K562 (cell line): ENCODE results near the gene MCCD1. TPM values are rescaled to one million over a fixed set of nuclear protein-coding genes. Genes with fewer than 3 reads are reported as not detected.
A peak's percentile ranks its signal among the peaks of the same experiment; 100 is the strongest.

ENCODE experiments used
- ATAC-seq: fragments of 200-7000 bp; cut with Tn5 transposase; 3 replicates; pipeline ENCODE4 v1.9.1; 2020; ENCODE audit warnings: moderate library complexity
- BruUV-seq: library from RNA; stranded (reverse); fragments of 400-500 nt; replicated peaks from 2 replicates; lab custom pipeline; 2021; lab: Mats Ljungman, UMichigan
- CTCF ChIA-PET: fragments of 300-600 bp; formaldehyde crosslinking; extraction: SDS; loops from one replicate; lab custom pipeline; 2021; ENCODE audit warnings: low intra/inter-chr PET ratio; lab: Yijun Ruan, JAX
- POLR2A ChIA-PET: fragments of 300-600, 350-650 bp; sonication (Branson Sonifier 250); formaldehyde crosslinking; extraction: SDS; loops from one replicate; lab custom pipeline; 2021; ENCODE audit warnings: antibody characterized with exemption, inconsistent platforms; lab: Yijun Ruan, JAX
- DNase-seq, 4 experiments: peaks; one replicate each; pipeline versions ENCODE4 v3.0.0 to v3.0.0-alpha.2; 2011 to 2018; ENCODE audit warnings: low spot score in 3 of 4, mixed read lengths in 3 of 4; ENCODE audit errors: extremely low read depth in 1 of 4
- FAIRE-seq: peaks from 2 replicates; lab custom pipeline; 2011; peaks lifted over from hg19 to GRCh38; lab: Jason Lieb, UNC
- H2AFZ ChIP-seq: 2 replicates; pipeline ENCODE4 v1.6.0; 2011; ENCODE audit warnings: low read depth, low read length, control low read depth, inconsistent platforms
- H3K27ac ChIP-seq: fragments of 200-600 bp; 3 replicates; pipeline ENCODE4 v1.8.0; 2011; ENCODE audit warnings: low read depth, mild to moderate bottlenecking, control low read depth, inconsistent platforms, low read length, moderate library complexity, mixed read lengths; ENCODE audit errors: extremely low read depth
- H3K27me3 ChIP-seq, 2 experiments: fragments of 300-600 bp in 1 of 2; 2 replicates in 1 of 2; 3 replicates in 1 of 2; pipeline versions ENCODE4 v1.6.0 to v1.8.0; 2011; ENCODE audit warnings: inconsistent platforms in 2 of 2, low read length in 2 of 2, mild to moderate bottlenecking in 1 of 2, mixed read lengths in 1 of 2, moderate library complexity in 1 of 2; ENCODE audit not compliant: control insufficient read depth in 2 of 2, insufficient read depth in 2 of 2
- H3K36me3 ChIP-seq: fragments of 300-600 bp; 3 replicates; pipeline ENCODE4 v1.8.0; 2011; ENCODE audit warnings: mild to moderate bottlenecking, low read length, inconsistent platforms; ENCODE audit not compliant: control insufficient read depth, insufficient read depth
- H3K4me1 ChIP-seq, 2 experiments: fragments of 200-600 bp in 1 of 2; replicated peaks in 1 of 2; 2 replicates in 1 of 2; 3 replicates in 1 of 2; pipeline versions ENCODE4 v1.5.1 to v1.8.0; 2011; ENCODE audit warnings: inconsistent platforms in 2 of 2, low read length in 2 of 2, mild to moderate bottlenecking in 1 of 2, mixed read lengths in 1 of 2, moderate library complexity in 1 of 2; ENCODE audit not compliant: control insufficient read depth in 2 of 2, insufficient read depth in 2 of 2
- H3K4me2 ChIP-seq: 2 replicates; pipeline ENCODE4 v1.6.1; 2011; ENCODE audit warnings: low read length, control low read depth, inconsistent platforms, mixed read lengths; ENCODE audit not compliant: insufficient read depth
- H3K4me3 ChIP-seq: fragments of 200-600 bp; sonication (generic), shearing (Covaris generic); 2 replicates; pipeline ENCODE4 v1.5.1; 2016; ENCODE audit warnings: control low read depth, inconsistent platforms
- H3K79me2 ChIP-seq: fragments of 200-600 bp; 3 replicates; pipeline ENCODE4 v1.8.0; 2011; ENCODE audit warnings: low read length, inconsistent platforms; ENCODE audit not compliant: control insufficient read depth, insufficient read depth
- H3K9ac ChIP-seq, 2 experiments: 2 replicates each; pipeline versions ENCODE4 v1.6.0 to v1.6.1; 2011; ENCODE audit warnings: low read depth in 2 of 2, low read length in 2 of 2, control low read depth in 1 of 2, inconsistent platforms in 1 of 2, mild to moderate bottlenecking in 1 of 2, mixed read lengths in 1 of 2; ENCODE audit not compliant: insufficient read depth in 1 of 2
- H3K9me1 ChIP-seq: one replicate; pipeline ENCODE4 v1.6.0; 2011; ENCODE audit warnings: inconsistent platforms, mild to moderate bottlenecking, low read length, moderate library complexity; ENCODE audit not compliant: control insufficient read depth, insufficient read depth
- H3K9me3 ChIP-seq: replicated peaks from 2 replicates; pipeline ENCODE4 v1.5.1; 2011; ENCODE audit warnings: low read depth, low read length, inconsistent platforms; ENCODE audit not compliant: control insufficient read depth, insufficient read depth
- H4K20me1 ChIP-seq: replicated peaks from 2 replicates; pipeline ENCODE4 v1.6.1; 2011; ENCODE audit warnings: low read length, inconsistent platforms, mixed read lengths; ENCODE audit not compliant: control insufficient read depth, insufficient read depth
- ADNP ChIP-seq: fragments of 200-800 bp; sonication (Bioruptor generic); IDR thresholded peaks from 2 replicates; pipeline ENCODE4 v1.6.1; 2016; ENCODE audit warnings: missing genetic modification characterization, missing compliant biosample characterization
- BRD4 ChIP-seq: fragments of 200-600 bp; sonication (generic); IDR thresholded peaks from 2 replicates; pipeline ENCODE4 v1.6.1; 2017; ENCODE audit warnings: inconsistent platforms
- DDX20 ChIP-seq: fragments of 450-650 bp; IDR thresholded peaks from 2 replicates; pipeline ENCODE4 v1.6.1; 2016; ENCODE audit warnings: missing genetic modification characterization, low read depth, mild to moderate bottlenecking, missing compliant biosample characterization, moderate library complexity
- FOSL1 ChIP-seq: fragments of 200-800 bp; sonication (Bioruptor generic); conservative IDR thresholded peaks from 2 replicates; pipeline ENCODE4 v1.6.1; 2016; ENCODE audit warnings: missing genetic modification characterization, missing compliant biosample characterization
- GABPA ChIP-seq: fragments of 200-800 bp; sonication (Bioruptor generic); conservative IDR thresholded peaks from 2 replicates; pipeline ENCODE4 v1.6.1; 2016; ENCODE audit warnings: low read depth, missing genetic modification characterization, missing compliant biosample characterization
- ILF3 ChIP-seq: fragments of 450-650 bp; IDR thresholded peaks from 2 replicates; pipeline ENCODE4 v1.6.1; 2018; ENCODE audit warnings: antibody characterized with exemption, mild to moderate bottlenecking, moderate library complexity, borderline replicate concordance
- KLF13 ChIP-seq: fragments of 450-650 bp; IDR thresholded peaks from 2 replicates; pipeline ENCODE4 v1.6.1; 2016; ENCODE audit warnings: missing genetic modification characterization, low read depth, mild to moderate bottlenecking, missing compliant biosample characterization, moderate library complexity, borderline replicate concordance
- MAZ ChIP-seq, 2 experiments: fragments of 450-650 bp in 1 of 2; sonication (generic) in 1 of 2; formaldehyde crosslinking; IDR thresholded peaks in 1 of 2; conservative IDR thresholded peaks in 1 of 2; 2 replicates each; pipeline versions ENCODE4 v1.4.0 to v1.5.0; 2020; ENCODE audit warnings: mild to moderate bottlenecking in 1 of 2, missing genetic modification reagents in 1 of 2
- NONO ChIP-seq, 2 experiments: fragments of 200-400 bp in 1 of 2; fragments of 450-650 bp in 1 of 2; formaldehyde crosslinking in 1 of 2; IDR thresholded peaks; 2 replicates each; pipeline ENCODE4 v1.6.1; 2017; ENCODE audit warnings: low read depth in 2 of 2, mild to moderate bottlenecking in 2 of 2, moderate library complexity in 2 of 2, low read length in 1 of 2
- NRF1 ChIP-seq, 2 experiments: fragments of 450-650 bp; IDR thresholded peaks in 1 of 2; conservative IDR thresholded peaks in 1 of 2; 2 replicates each; pipeline ENCODE4 v1.6.1; 2014; ENCODE audit warnings: mild to moderate bottlenecking in 2 of 2
- PHF21A ChIP-seq: fragments of 450-650 bp; IDR thresholded peaks from 2 replicates; pipeline ENCODE4 v1.6.1; 2017; ENCODE audit warnings: low read depth, borderline replicate concordance
- PHTF2 ChIP-seq: fragments of 250-450 bp; sonication (Bioruptor Pico); IDR thresholded peaks from 2 replicates; pipeline ENCODE4 v1.5.0; 2021; ENCODE audit warnings: mild to moderate bottlenecking
- POLR2G ChIP-seq: fragments of 200-400 bp; formaldehyde crosslinking; IDR thresholded peaks from 2 replicates; pipeline ENCODE4 v1.6.1; 2017; ENCODE audit warnings: low read depth, mild to moderate bottlenecking, antibody characterized with exemption, low read length, moderate library complexity
- SP1 ChIP-seq: sonication (generic); formaldehyde crosslinking; IDR thresholded peaks from 2 replicates; pipeline ENCODE4 v1.8.1; 2022; ENCODE audit warnings: mild to moderate bottlenecking, missing genetic modification reagents
- SUPT5H ChIP-seq: fragments of 450-650 bp; IDR thresholded peaks from 2 replicates; pipeline ENCODE4 v1.6.1; 2016
- YY1 ChIP-seq, 3 experiments: IDR thresholded peaks; 2 replicates each; pipeline ENCODE4 v1.6.1; 2011; ENCODE audit warnings: low read length in 2 of 3, mild to moderate bottlenecking in 2 of 3, moderate library complexity in 2 of 3, borderline replicate concordance in 1 of 3, control low read depth in 1 of 3, low read depth in 1 of 3; ENCODE audit not compliant: insufficient read depth in 3 of 3, insufficient replicate concordance in 2 of 3, control insufficient read depth in 1 of 3, insufficient read length in 1 of 3; ENCODE audit errors: extremely low read depth in 1 of 3
- ZKSCAN8 ChIP-seq: fragments of 200-800 bp; sonication (Bioruptor generic); IDR thresholded peaks from 2 replicates; pipeline ENCODE4 v1.6.1; 2016; ENCODE audit warnings: missing genetic modification characterization, missing compliant biosample characterization
- ZNF134 ChIP-seq: fragments of 250-450 bp; sonication (Bioruptor Pico); conservative IDR thresholded peaks from 2 replicates; pipeline ENCODE4 v1.4.0; 2020
- ZNF695 ChIP-seq: fragments of 450-650 bp; formaldehyde crosslinking; IDR thresholded peaks from 2 replicates; pipeline ENCODE4 v1.4.0; 2020; ENCODE audit warnings: mild to moderate bottlenecking, moderate library complexity
- whole genome bisulfite sequencing: fragments of 100-300 bp; shearing (Covaris generic); methylation state at CpG from one replicate; pipeline ENCODE4 v1.1.6; 2016; ENCODE audit warnings: low coverage, mixed read lengths; ENCODE audit not compliant: insufficient coverage; ENCODE audit errors: missing lambda C conversion rate; 5-methylcytosine and 5-hydroxymethylcytosine counted together
- in situ Hi-C: fragments of 300-500 bp; cut with MboI; formaldehyde crosslinking; loops from 4 replicates; pipeline ENCODE4 v1.15.0; 2018; ENCODE audit warnings: inconsistent platforms, mixed read lengths
- intact Hi-C: fragments of 100-400 bp; cut with micrococcal nuclease; formaldehyde crosslinking; loops from 2 replicates; pipeline ENCODE4 v1.14.2; 2022
- polyA plus RNA-seq, 8 experiments: library from polyadenylated mRNA; depleted of rRNA in 4 of 8; stranded (reverse) in 5 of 8; unstranded in 3 of 8; fragments of >200 nt; fragmentation: Nextera tagmentation in 2 of 8; fragmentation: Illumina TruSeq in 1 of 8; extraction: Ambion mirVana in 2 of 8; extraction: Trizol in 1 of 8; gene quantifications; 2 replicates each; pipeline versions ENCODE4 v1.2.1 to v1.2.3, GENCODE V29; 2011 to 2014; ENCODE audit warnings: inconsistent platforms in 1 of 8, missing spikeins in 1 of 8
- total RNA-seq, 7 experiments: library from RNA; depleted of rRNA in 6 of 7; stranded (reverse); fragments of >200 nt in 6 of 7; fragmentation: Illumina TruSeq in 2 of 7; extraction: Trizol in 2 of 7; gene quantifications; 2 replicates each; pipeline versions ENCODE4 v1.2.1 to v1.2.3, GENCODE V29; 2011 to 2021; ENCODE audit warnings: low replicate concordance in 1 of 7
- TF ChIP-seq, protein P1 (sequence below): fragments of 250-450 bp; sonication (Bioruptor Pico); IDR thresholded peaks from 2 replicates; pipeline ENCODE4 v1.5.0; 2020; ENCODE audit warnings: mild to moderate bottlenecking

The MCCD1 gene
- total and polyA plus RNA-seq, 9 of the 15 experiments (the other 6 are each of a cell fraction or from before 2014, with no cell fraction given), result not detected

DNA sequence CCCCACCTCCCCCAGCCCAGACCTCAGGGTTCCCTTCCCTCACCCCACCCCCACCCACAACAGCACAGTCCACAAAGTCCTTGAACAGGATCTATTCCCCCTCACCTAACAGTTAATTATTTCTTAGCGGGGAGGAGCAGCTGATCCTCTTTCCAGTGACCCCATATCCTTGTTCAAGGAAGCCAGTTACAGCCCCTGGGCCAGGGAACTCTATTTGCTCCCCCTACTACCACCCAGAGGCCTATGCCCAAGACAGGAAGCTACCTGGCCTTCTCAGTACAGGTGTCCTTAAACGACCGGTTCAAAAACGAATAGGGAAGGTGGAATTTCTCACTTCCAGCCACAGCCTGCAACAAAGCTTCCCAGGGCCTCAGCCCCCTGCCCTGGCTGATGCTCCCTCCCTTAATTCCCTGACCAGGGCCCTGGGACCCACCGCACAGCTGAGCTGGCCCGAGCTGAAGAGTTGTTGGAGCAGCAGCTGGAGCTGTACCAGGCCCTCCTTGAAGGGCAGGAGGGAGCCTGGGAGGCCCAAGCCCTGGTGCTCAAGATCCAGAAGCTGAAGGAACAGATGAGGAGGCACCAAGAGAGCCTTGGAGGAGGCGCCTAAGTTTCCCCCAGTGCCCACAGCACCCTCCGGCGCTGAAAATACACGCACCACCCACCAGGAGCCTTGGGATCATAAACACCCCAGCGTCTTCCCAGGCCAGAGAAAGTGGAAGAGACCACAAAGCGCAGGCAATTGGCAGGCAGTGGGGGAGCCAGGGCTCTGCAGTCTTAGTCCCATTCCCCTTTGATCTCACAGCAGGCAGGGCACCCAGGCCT lies 778 bp downstream of the MCCD1 start (continued):
- TF ChIP-seq ADNP (no peak), DDX20 (tag) (no peak), ZNF695 (no peak), PHF21A (no peak), ILF3 (peak; percentile 67; the same call in 1 of the 2 replicates)
- TF ChIP-seq, protein P1, sequence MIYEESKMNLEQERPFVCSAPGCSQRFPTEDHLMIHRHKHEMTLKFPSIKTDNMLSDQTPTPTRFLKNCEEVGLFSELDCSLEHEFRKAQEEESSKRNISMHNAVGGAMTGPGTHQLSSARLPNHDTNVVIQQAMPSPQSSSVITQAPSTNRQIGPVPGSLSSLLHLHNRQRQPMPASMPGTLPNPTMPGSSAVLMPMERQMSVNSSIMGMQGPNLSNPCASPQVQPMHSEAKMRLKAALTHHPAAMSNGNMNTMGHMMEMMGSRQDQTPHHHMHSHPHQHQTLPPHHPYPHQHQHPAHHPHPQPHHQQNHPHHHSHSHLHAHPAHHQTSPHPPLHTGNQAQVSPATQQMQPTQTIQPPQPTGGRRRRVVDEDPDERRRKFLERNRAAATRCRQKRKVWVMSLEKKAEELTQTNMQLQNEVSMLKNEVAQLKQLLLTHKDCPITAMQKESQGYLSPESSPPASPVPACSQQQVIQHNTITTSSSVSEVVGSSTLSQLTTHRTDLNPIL, result no peak

DNA sequence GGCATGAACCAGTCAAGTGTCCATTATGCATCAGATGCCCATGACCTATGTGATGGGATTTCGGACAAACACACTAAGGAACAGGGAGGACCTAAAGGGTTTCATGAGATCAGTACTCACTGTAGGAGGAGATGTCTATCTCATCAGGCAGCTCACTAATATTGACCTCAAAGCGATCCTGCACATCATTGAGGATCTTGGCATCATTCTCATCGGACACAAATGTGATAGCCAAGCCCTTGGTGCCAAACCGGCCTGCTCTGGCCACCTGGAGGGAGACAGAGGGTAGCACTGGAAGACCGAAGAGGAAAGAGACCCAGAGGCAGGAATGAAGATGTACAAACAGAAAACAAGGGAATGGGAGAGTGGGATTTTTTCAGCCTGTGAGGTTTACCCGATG lies 1.9 kb downstream of the MCCD1 start:
- no peak overlapping the region for H3K27ac ChIP-seq
- H3K36me3 ChIP-seq, result peaks cover 62% of the 10 kb centered on the region
- POLR2A ChIA-PET, result interaction anchor here (1.1 to 6.3 kb wide), 9 partner anchors 9 to 36 kb away, joined by 3 to 107 read pairs (median 9); partner anchors contain the start of genes DDX39B and NFKBIL1
- H3K4me1 ChIP-seq, result peaks cover 7 to 23% of the 10 kb centered on the region in 2 experiments
- no peak overlapping the region for H2AFZ ChIP-seq
- TSS peak; percentile 5 for BruUV-seq
- in situ Hi-C loops, result loop anchor here (5.0 to 25.0 kb wide), 2 partner anchors 33 to 1432 kb away; partner anchors contain the start of genes BRD2, HLA-DMA and MICB
- H3K79me2 ChIP-seq, result peaks cover 25% of the 10 kb centered on the region
- ATAC-seq (no peak), DNase-seq (no peak), FAIRE-seq (peak; percentile 15)
- no peak overlapping the region for H3K9ac ChIP-seq
- no peaks in the 10 kb centered on the region for H3K27me3 ChIP-seq
- CTCF ChIA-PET, result no interaction called here
- no peaks in the 10 kb centered on the region for H3K9me3 ChIP-seq
- H3K4me2 ChIP-seq, result no peak overlapping the region
- WGBS, result 82% methylated on average over 6 of the region's 6 CpGs
- H3K4me3 ChIP-seq, result no peak overlapping the region
- H4K20me1 ChIP-seq, result peaks cover 31% of the 10 kb centered on the region
- intact Hi-C loops, result no loop called here
- H3K9me1 ChIP-seq, result peaks cover 6% of the 10 kb centered on the region
- no peak for TF ChIP-seq KLF13 (tag)
- TF ChIP-seq MAZ (CRISPR knock-in tag; conservative IDR thresholded peaks at IDR 0.05 in 1 of 2, IDR thresholded peaks at IDR 0.05 in 1 of 2), result no peak
- peak; percentile 30; the same call in 1 of the 2 replicates for TF ChIP-seq POLR2G
- TF ChIP-seq SP1 (CRISPR knock-in tag), result no peak
- no peak for TF ChIP-seq BRD4
- no peak for TF ChIP-seq GABPA (tag)
- TF ChIP-seq SUPT5H, result peak; percentile 54; the same call in 1 of the 2 replicates
- TF ChIP-seq ZNF134, result no peak
- no peak for TF ChIP-seq NRF1 (conservative IDR thresholded peaks at IDR 0.05 in 1 of 2, IDR thresholded peaks at IDR 0.05 in 1 of 2)
- TF ChIP-seq YY1 (IDR thresholded peaks at IDR 0.05; ENCODE audit: borderline replicate concordance in 1 of 3, control insufficient read depth in 1 of 3, extremely low read depth in 1 of 3, insufficient read depth in 3 of 3, insufficient read length in 1 of 3, insufficient replicate concordance in 2 of 3, low read depth in 1 of 3, low read length in 2 of 3), result no peak
- no peak for TF ChIP-seq NONO (IDR thresholded peaks at IDR 0.05; ENCODE audit: low read depth in 2 of 2, low read length in 1 of 2)
- TF ChIP-seq ZKSCAN8, result no peak
- TF ChIP-seq PHTF2, result no peak
- TF ChIP-seq FOSL1, result no peak
